Left hindlimb (tissue), 1 donor: ENCODE data around the gene LRBA.

Experiments
- DNase-seq: peaks from one replicate; pipeline ENCODE4 v3.0.0-alpha.2; 2018

Gene LRBA

DNA sequence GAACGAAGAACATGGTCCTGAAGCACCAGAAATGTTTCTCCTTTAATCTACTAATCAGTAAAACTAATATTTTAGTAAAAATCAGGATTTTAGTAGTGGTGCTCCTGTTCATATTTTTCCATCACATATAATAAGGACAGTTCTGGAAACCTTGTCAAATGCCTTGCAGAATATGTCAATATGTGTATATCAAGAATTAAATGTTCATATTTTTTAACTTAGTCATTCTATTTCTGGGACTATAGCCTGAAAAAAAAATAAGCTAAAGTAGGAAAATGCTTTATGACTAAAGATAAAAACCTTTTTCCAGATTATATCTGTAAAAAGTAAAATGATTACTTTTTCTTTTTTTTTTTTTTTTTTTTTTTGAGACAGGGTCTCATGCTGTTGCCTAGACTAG is 368.1 kb downstream of the LRBA start:
- no peak for DNase-seq

DNA sequence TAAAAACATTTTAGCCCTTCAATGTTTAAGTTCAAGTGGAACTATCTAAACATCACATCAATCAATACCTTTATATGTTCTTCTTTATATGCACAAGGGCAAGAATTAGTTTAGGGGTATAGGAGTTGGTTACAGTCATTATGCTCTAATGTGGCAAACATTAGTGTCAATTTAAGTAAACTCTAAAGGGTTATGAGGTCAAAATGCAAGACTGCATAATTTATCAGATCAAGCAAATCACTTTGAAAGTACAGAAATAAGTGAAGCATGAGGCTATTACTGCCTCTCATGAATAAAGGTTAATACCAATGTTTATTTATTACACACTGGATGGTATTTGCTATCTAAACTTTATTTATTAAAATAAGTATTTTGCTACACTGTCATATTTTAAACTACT is 373.5 kb downstream of the LRBA start:
- DNase-seq: no peak

DNA sequence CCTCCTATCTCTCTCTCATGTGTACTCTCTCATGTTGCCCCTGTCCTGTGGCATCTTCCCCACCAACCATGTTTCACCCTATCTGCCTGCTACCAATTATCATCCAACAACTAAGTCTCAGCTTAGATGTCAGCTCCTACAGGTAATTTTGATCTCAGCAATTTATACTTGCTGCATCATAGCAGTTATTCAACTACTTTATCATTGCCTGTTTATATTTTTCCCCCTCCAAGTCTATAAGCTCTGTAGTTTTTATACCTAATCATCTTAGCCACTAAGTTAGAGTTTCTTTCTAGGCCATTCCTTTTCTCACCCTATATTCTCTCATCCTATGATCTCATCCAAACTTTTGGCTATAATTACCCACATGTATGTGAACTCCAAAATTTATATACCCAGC is 382.4 kb downstream of the LRBA start:
- DNase-seq: no peak

DNA sequence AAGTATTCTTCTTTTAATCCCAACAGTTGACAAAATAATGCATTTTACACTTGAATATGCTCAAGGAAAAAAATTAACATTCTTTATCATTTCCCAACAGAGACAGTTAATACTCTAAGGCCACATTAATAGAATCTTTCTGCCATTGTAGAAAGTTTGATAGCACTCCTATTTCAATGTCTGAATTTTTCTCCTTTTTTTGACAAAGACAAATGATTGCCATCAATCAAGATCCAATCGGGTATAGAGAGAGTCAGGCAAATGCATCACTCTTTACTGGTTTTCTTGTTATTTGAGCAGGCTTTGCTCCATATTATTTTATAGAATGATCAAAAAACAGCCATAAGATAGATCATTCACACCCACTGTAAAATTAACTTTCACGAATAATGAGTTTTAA is 387.0 kb downstream of the LRBA start:
- no peak for DNase-seq

DNA sequence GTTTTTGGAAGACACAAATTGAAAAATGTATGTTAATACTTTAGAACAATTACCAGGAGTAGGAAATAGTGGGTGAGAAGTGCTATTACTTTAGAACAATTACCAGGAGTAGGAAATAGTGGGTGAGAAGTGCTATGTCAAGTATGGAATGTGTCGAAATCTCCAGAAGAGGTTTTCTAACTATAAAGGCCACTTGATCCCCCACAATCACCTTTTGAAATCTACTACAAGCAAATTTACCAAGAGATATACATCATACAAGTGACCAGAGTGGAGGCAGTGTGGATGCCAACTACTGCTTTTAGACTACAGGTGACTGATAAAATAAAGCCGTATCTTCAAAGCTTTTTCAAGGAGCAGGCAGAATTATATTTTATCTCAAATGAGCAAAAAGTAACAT is 390.1 kb downstream of the LRBA start:
- DNase-seq: no peak

DNA sequence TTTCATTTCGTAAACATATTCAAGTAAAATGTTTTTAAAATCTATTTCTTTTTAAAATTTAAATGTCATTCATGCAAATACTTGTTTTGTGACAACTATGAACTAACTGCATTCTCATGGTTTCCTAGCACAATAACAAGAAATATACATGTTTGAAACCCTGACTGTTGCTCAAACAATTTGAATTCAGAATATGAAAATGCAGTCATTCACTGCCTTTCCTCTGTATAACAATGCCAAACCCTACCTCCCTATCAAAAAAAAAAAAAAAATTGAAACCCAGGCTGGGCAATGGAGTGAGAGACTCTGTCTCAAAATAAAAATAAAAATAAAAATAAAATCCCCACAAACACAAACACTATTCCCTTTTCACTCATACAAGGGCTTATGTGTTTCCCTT is 391.0 kb downstream of the LRBA start:
- no peak for DNase-seq

DNA sequence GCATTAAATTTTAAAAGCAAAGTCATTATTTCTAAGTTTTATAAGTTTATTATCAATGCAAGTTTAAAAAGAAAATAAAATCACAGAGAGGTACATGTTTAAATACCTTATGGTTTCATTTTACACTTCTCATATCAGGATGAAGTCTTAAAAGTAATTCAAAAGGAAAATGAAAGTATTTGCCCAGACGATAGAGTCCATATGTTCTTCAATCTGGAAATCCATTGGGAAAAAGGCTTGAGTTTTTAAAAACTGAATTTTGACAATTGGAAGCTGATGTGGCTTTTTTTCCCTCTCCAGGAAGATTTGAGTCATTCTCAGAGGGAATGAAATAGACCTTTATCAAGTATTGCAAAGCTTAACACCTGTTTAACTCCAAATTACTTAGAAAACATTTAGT is 396.0 kb downstream of the LRBA start:
- DNase-seq: no peak

DNA sequence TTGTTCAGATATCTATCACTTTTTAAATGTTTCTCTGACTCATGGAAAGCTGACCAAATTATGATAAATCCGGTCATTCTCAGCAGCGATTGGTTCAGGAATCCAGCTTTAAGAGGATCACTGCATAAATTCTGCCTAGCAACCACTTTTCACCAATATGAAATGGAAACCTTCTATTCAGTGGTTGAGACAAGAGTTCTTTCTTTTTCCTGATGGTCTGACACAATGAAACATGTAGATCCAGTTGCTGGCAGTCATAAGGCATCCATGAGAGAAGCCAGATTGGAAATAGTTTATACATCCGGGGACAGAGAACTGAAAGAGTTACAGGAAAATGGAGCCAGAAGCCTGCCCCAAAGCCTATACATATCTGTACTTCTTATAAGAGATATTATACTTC is 406.0 kb downstream of the LRBA start:
- DNase-seq: no peak

DNA sequence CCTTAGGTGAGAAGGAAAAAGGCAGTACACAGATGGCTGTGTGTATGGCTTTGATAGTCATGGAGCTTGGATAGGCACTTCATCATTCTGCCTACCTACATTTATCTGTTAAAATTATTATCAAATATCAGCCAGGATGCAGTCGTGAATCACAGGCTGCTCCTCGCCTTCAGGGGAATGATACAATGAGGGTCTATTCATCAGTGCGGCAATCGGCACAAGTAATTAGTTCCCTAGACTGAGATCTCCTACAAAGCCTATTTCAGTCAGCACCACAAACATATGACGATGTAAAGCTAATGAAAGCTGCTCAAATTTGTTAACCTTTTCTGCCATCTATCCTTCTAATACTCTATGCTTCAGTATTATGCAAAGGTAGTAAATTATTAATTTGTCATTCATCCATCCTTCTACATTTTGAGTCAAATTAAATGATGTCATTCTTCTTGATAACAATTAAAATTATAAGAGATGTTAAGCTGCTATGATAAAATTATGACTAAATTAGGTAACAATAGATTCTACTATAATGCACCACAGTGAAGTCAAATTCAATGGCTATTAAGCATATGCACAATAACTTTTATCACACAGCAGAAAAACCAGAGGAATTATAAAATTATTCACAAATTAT is 414.2 kb downstream of the LRBA start:
- no peak for DNase-seq

DNA sequence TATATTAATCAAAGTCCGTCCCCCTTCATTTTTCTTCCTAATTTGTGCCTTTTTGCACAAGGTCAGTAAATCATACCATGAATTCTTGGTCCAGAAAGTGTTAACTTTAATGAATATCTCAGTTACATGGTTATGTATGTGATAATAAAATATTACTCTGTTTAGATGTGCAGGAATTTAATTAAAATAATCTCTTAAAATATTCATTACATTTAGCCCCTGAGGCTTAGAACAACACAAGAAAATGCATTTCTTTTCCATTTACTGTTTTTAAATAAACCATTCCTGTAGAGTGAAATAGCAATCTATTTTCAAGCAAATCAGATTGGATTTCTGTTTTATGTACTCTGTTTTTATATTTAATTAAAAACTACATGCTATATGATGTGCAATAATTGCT is 415.5 kb downstream of the LRBA start:
- DNase-seq: no peak

DNA sequence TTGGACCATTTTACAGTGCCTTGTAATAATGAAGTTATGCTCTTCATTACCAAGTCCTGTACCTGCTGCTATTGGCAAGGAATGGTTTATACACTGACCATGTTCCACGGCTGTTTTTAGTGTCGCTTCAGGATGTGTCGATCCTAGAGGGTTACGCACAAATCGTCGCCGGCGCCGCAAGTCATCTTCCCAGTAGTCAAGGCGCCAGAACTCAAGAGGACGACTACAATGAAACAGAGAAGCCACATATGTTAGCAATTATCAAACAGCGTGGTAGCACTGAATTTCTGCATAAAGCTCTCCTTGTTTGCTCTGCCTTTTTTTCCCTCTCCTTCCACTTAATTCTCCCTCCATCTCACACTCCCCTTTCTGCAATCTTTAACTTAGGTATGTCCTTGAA is 416.2 kb downstream of the LRBA start:
- peak; percentile 33 for DNase-seq

DNA sequence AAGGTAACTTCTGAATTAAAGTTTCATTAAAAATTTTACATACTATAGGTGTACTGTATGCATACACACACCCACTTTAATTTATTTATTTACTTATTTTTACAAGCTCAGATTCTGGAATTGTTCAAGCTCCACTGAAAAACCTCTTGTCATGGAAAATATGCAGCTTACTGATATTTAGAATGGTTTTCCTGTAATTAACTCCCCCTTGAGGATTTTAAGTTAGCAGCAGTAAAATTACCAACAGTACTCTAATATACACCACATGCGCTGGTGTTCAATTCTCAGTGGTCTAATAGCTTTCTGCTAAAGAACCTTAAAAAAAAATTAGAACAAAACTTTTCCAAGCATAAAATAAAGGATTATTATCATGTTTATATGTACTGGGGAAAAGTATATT is 421.1 kb downstream of the LRBA start:
- no peak for DNase-seq

DNA sequence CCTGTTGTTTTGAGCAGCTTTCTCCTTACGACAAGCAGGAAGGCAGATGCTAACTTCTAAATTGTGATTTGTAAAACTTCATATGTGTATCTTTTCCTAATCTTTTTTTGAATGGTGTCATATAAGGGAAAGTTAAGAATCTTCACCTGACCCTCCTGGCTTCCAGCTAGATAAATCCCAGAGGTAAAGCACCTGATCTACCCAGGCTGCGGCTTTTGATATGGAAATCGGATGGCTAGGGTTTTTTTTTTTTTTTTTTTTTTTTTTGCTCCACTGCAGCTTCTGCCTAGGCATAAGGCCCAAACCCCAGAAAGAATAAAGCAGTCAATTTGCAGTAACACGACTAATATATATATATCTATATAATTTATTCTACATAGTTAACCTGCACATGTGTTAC is 423.2 kb downstream of the LRBA start:
- DNase-seq: no peak

DNA sequence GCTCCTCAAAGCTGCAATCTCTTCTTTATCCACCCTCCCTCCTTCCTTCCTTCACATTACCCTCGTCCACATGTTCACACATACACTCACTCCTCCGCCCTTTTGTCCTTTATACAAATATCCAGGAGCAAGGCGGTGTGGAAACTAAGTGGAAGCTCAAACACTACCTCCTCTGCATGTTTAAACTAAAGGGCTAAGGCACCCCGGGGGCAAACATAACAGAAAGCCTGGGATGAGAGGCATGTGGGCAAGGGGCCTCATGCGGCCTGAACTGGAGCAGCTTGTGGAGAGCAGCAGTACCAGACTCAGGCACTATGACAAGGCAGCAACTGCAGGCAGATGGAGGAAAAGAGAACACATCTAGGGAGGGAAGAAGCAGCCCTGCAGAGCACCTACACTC is 423.7 kb downstream of the LRBA start:
- peak; percentile 55 for DNase-seq

DNA sequence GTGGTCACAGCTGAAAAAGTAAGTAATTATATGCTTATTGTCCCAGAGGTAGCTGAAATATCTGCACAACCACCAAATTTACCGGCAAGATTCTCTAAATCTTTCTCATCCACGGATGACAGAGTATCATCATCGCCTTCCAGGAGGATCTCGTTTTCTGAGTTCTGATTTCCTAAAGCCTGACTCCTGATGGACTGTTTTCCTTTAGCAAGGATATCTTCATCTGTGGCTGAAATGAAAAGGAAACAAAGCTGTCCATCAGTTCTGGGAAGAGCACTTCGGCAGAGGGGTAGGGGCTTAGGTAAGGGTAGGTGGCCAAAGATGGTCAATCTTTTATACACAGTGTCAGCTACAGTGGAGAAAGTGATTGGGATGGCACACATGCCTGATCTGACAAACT is 424.5 kb downstream of the LRBA start:
- no peak for DNase-seq

DNA sequence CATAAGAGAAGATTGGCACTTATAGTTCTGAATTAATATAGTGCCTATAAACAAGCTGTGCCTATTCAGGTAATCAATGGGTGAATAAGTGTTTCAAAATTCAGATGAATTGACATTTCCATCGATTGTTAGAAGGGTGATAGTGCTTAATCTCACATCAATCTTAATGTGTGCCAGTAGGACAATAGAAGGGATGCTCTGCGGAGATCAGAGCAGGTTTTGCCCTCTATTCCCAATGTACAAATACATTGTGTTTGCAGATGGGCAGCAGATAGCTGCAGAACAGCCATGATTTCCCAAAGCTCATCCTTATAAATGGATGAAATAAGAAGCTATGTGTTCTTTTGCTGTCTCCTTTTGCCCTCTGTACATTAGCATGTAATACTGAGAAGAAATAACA is 425.9 kb downstream of the LRBA start:
- no peak for DNase-seq

DNA sequence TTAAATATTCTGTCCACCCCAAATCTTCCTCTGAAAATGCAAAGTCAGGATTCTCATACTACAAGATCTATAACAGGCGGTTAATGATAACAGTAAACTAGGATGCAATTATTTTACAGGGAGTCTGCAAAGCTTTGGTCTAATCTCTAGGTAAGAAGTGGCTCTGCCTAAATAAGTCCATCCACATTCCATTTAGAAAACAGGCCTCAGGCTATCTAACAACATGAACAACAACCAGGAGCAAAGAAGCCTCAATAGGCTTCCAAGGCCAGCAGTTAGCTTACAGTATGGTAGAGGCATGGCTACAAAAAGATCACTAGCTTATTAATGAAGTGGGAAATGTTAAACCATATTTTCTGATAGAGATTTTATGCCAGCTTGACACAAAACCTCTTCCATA is 426.8 kb downstream of the LRBA start:
- DNase-seq: no peak

DNA sequence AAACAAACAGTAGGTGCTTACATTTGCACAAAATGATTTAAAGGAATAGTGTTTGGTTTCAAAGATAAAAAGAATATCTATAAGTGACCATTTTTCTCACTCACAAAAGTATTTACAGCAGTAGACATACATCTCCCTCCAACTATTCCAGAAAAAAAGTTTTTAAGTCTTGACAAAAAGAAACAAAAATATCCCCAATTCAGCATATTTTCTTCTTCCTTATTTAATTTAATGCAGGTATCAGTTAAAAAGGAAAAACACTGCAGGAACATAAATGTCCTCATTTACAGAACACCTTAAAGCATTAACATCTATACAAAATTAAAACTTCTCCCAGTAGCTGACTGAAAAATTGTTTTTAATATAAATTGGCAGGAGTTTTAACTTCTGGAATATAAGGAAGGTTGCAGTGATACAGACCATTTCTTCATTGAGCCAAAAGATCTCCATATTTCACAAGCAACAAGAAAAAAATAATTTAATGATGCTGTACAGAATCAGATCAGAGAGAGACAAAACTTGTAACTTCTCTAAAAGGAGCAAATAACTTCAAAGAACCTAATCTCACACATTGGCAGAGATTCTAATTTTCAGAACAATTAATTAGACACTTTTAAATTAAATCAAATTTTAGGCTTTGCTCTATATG is 428.8 kb downstream of the LRBA start:
- DNase-seq: no peak

DNA sequence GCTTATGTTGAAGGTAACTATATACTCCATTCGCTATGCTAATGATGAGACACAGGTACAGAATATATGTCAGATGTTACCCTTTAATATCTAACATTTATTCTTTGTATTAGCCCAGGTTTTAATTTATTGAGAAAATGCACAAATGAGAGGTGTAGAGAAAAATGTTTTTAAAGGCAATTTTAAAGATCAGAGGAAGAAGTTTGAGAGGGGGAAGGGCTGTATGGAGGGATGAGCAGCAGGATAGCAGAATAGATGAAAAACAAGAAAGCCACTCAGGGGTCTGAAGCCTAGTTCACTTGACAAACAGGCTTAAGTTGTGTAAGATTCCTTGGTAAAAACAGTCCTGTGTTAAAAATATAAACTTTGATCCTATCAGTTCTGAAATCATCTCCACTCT is 429.5 kb downstream of the LRBA start:
- DNase-seq: no peak

DNA sequence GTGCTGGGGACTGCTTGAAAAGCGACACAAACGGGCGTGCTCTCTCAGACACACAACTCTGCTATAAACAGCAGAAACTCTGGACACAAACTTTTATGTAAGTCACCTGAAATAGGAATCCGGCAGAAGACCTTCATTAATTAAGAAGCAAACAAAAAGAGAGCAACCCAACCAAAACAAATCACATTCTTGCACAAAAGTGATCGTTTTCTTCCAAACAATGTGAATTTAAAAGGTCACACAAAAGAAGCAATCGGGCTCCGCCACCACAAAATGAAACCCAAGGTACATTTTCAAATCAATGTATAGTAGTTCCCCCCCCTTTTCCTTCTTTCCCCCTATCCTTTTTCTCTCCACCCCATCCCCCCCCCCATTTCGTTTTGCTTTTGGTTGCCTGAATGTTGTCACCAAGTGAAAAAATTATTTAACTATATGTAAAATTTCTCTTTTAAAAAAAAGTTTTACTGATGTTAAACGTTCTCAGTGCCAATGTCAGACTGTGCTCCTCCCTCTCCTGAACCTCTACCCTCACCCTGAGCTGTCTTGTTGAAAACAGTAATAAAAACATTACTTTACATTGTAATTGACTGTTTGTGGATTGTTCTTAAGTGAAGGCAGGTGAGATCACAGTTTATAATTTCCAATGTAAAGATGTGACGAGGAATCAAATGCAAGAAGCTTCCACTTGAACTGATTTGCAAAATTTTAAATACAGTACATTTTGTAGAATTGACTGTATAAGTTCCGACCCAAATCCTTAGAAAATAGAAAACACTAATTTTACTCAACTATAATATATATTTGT is 430.8 kb downstream of the LRBA start:
- DNase-seq: no peak

DNA sequence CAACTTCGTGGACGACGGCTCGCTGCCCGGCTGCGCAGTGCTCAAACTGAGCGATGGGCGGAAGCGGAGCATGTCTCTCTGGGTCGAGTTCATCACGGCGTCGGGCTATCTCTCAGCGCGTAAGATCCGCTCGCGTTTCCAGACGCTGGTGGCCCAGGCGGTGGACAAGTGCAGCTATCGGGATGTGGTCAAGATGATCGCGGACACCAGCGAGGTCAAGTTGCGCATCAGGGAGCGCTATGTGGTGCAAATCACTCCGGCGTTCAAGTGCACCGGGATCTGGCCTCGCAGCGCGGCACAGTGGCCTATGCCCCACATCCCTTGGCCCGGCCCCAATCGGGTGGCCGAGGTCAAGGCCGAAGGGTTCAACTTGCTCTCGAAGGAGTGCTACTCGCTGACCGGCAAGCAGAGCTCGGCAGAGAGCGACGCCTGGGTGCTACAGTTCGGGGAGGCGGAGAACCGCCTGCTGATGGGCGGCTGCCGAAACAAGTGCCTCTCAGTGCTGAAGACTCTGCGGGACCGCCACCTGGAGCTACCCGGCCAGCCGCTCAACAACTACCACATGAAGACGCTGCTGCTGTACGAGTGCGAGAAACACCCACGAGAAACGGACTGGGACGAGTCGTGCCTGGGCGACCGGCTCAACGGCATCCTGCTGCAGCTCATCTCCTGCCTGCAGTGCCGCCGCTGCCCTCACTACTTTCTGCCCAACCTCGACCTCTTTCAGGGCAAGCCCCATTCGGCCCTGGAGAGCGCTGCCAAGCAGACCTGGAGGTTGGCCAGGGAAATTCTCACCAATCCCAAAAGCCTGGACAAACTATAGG is 431.6 kb downstream of the LRBA start:
- peak; percentile 82 for DNase-seq

DNA sequence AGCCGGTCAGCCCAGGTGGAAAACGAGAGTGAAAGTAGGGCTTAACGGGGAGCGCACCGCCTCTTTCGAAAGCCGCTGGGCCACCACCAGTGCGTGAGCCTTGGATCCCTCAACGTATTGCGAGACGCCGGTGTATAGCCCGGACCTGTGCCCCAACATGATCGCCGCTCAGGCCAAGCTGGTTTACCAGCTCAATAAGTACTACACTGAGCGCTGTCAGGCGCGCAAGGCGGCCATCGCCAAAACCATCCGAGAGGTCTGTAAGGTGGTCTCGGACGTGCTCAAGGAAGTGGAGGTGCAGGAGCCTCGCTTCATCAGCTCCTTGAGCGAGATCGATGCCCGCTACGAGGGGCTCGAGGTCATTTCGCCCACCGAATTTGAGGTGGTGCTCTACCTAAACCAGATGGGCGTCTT is 432.2 kb downstream of the LRBA start:
- DNase-seq: peak; percentile 53

DNA sequence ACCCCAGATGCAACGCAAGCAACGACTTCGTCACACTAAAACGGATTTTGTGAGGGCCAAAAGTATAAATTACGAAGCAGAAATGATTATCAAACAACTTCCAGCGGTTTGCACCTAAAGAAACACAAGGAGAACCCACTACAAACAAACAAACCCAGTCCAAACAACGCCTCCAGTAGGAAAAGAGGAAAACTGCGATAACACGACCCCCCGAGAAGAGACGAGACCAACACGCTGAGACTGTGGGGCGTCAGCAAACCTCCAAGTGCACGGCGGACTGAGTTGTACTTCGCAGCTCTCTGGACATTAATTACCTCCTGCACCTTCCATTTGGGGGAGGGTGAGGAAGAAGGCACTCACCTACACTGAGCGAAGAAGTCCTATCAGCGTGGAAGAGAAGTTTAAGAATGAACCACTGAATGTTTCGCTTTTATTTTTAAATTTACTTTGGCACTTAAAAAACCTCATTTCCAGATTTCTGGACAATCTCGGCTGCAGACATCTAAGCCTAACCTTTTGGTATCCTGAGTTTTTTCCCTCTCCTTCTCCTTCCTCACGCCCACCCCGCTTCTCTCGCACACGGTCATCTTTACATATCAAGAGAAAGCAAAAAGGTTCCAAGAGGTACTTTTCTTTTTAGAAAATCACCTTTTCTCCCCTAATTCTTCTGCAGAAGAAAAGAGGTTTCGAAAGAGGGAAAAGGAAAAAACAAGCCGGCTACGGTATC is 432.8 kb downstream of the LRBA start, which contains the start of gene MAB21L2:
Gene MAB21L2 (plus strand): TSS at position 6 of the 727 bp plus-strand sequence. CDS start 879 bp downstream, outside the sequence.
- DNase-seq: peak; percentile 53
